Keratinocyte (primary cell): ENCODE measurements around the gene PTPRN2.

Experiments used
- CTCF ChIP-seq, 3 experiments: IDR thresholded peaks in 1 of 3; conservative IDR thresholded peaks in 1 of 3; optimal IDR thresholded peaks in 1 of 3; 2 replicates in 2 of 3; 3 replicates in 1 of 3; pipeline versions ENCODE3 to v1.5.1; 2011; ENCODE audit warnings: low read length in 3 of 3, mild to moderate bottlenecking in 3 of 3, moderate library complexity in 2 of 3, control low read depth in 1 of 3, inconsistent platforms in 1 of 3; ENCODE audit not compliant: insufficient read depth in 2 of 3; ENCODE audit errors: extremely low read depth in 1 of 3
- EZH2 ChIP-seq: IDR thresholded peaks from one replicate; pipeline ENCODE4 v1.6.1; 2012; ENCODE audit warnings: inconsistent platforms, mild to moderate bottlenecking, low read length, moderate library complexity

GRCh38 chr7:158602905-158603772 lies 15.5 kb upstream of the PTPRN2 start:
- TF ChIP-seq EZH2 (no peak), CTCF (optimal IDR thresholded peaks at IDR 0.05 in 1 of 3, IDR thresholded peaks at IDR 0.05 in 1 of 3, conservative IDR thresholded peaks at IDR 0.05 in 1 of 3; ENCODE audit: extremely low read depth in 1 of 3, insufficient read depth in 2 of 3, low read length in 3 of 3) (no peak)
